Right lobe of liver (tissue), 4 donors: ENCODE results near the gene SSBP4.

Source experiments
- CTCF ChIP-seq, 4 donors: fragments of 200-600 bp in 3 of 4; fragments of 450-650 bp in 1 of 4; IDR thresholded peaks; one replicate each; pipeline versions ENCODE4 v1.5.1 to v1.8.0; 2016 to 2022; ENCODE audit warnings: antibody characterized with exemption in 4 of 4, mild to moderate bottlenecking in 2 of 4
- POLR2A ChIP-seq: fragments of 450-650 bp; IDR thresholded peaks from one replicate; pipeline ENCODE4 v1.6.1; 2017; ENCODE audit warnings: antibody characterized with exemption, mild to moderate bottlenecking
- donor health status: DM: no; HTN: no; CAD: no.
- donor health status: DM: no; HTN: no; CAD: no.
- donor health status: DM: no; HTN: yes; CAD: no.

GRCh38 chr19:18439910-18440237 is 20.7 kb downstream of the SSBP4 start:
- TF ChIP-seq POLR2A (no peak), CTCF (IDR thresholded peaks at IDR 0.05) (no peak)
